Neural cell (in vitro differentiated cells): Measurements from ENCODE around the gene RALGPS2. TPM values are rescaled to one million over a fixed set of nuclear protein-coding genes. Genes with fewer than 3 reads are reported as not detected.

Source experiments
- H2AFZ ChIP-seq: fragments of 200-600, 300-800 bp; sonication (generic), shearing (Covaris generic); 2 replicates; pipeline ENCODE4 v1.6.0; 2014; ENCODE audit warnings: low read depth, mild to moderate bottlenecking, antibody characterized with exemption, low read length, moderate library complexity
- H3F3A ChIP-seq: fragments of 200-600 bp; shearing (Covaris generic); 2 replicates; pipeline ENCODE4 v1.6.1; 2016; ENCODE audit warnings: mild to moderate bottlenecking, moderate library complexity, mixed read lengths, antibody characterized with exemption, low read length; ENCODE audit not compliant: insufficient read depth, poor library complexity, severe bottlenecking
- H3K27ac ChIP-seq: fragments of 200-600, 300-800 bp; sonication (generic), shearing (Covaris generic); 2 replicates; pipeline ENCODE4 v1.5.1; 2014; ENCODE audit warnings: mild to moderate bottlenecking, low read length, moderate library complexity
- H3K27me3 ChIP-seq: fragments of 300-800, 200-600 bp; sonication (generic), shearing (Covaris generic); 2 replicates; pipeline ENCODE4 v1.6.0; 2014; ENCODE audit warnings: mild to moderate bottlenecking, low read depth, low read length, moderate library complexity; ENCODE audit not compliant: insufficient read depth
- H3K36me3 ChIP-seq: fragments of 300-800, 200-600 bp; sonication (generic), shearing (Covaris generic); 2 replicates; pipeline ENCODE4 v1.5.1; 2014; ENCODE audit warnings: mild to moderate bottlenecking, antibody characterized with exemption, low read length, moderate library complexity; ENCODE audit not compliant: insufficient read depth
- H3K4me2 ChIP-seq: fragments of 300-800, 200-600 bp; sonication (generic), shearing (Covaris generic); 2 replicates; pipeline ENCODE4 v1.6.0; 2014; ENCODE audit warnings: mild to moderate bottlenecking, low read length
- H3K4me3 ChIP-seq: fragments of 300-800, 200-600 bp; sonication (generic), shearing (Covaris generic); 2 replicates; pipeline ENCODE4 v1.5.1; 2014; ENCODE audit warnings: mild to moderate bottlenecking, low read length, moderate library complexity
- H3K79me2 ChIP-seq: fragments of 200-600 bp; shearing (Covaris generic); replicated peaks from 2 replicates; pipeline ENCODE4 v1.6.0; 2014; ENCODE audit warnings: mild to moderate bottlenecking, low read length, moderate library complexity; ENCODE audit not compliant: insufficient read depth
- H3K9ac ChIP-seq: fragments of 300-800, 200-600 bp; sonication (generic), shearing (Covaris generic); 2 replicates; pipeline ENCODE4 v1.6.1; 2016; ENCODE audit warnings: mild to moderate bottlenecking, low read length, mixed read lengths
- H3K9me2 ChIP-seq: fragments of 200-600 bp; shearing (Covaris generic); 2 replicates; pipeline ENCODE4 v1.6.1; 2016; ENCODE audit warnings: mild to moderate bottlenecking, low read length, mixed read lengths; ENCODE audit not compliant: insufficient read depth
- H3K9me3 ChIP-seq: fragments of 200-600, 300-800 bp; sonication (generic), shearing (Covaris generic); 2 replicates; pipeline ENCODE4 v1.6.1; 2016; ENCODE audit warnings: mild to moderate bottlenecking, mixed run types, low read length, moderate library complexity, mixed read lengths
- H4K20me1 ChIP-seq: fragments of 200-600 bp; shearing (Covaris generic); 2 replicates; pipeline ENCODE4 v1.6.1; 2016; ENCODE audit warnings: mild to moderate bottlenecking, mixed run types; ENCODE audit not compliant: insufficient read depth
- EP300 ChIP-seq: fragments of 450-650 bp; conservative IDR thresholded peaks from 2 replicates; pipeline ENCODE4 v1.6.1; 2014; ENCODE audit warnings: antibody characterized with exemption, mild to moderate bottlenecking, moderate library complexity; ENCODE audit not compliant: poor library complexity, severe bottlenecking
- EZH2 ChIP-seq: fragments of 200-600, 300-800 bp; shearing (Covaris generic), sonication (generic); IDR thresholded peaks from 2 replicates; pipeline ENCODE4 v1.6.1; 2014; ENCODE audit warnings: antibody characterized with exemption, low read length, borderline replicate concordance, mild to moderate bottlenecking; ENCODE audit not compliant: insufficient read depth, poor library complexity, severe bottlenecking
- MXI1 ChIP-seq: fragments of 450-650 bp; conservative IDR thresholded peaks from 2 replicates; pipeline ENCODE4 v1.6.1; 2014; ENCODE audit warnings: antibody characterized with exemption, mild to moderate bottlenecking; ENCODE audit not compliant: poor library complexity, severe bottlenecking
- POLR2AphosphoS5 ChIP-seq: IDR thresholded peaks from 2 replicates; pipeline ENCODE4 v1.6.1; 2012
- RAD21 ChIP-seq: fragments of 450-650 bp; conservative IDR thresholded peaks from 2 replicates; pipeline ENCODE4 v1.6.1; 2014; ENCODE audit warnings: antibody characterized with exemption, mild to moderate bottlenecking, moderate library complexity
- SMC3 ChIP-seq: fragments of 450-650 bp; conservative IDR thresholded peaks from 2 replicates; pipeline ENCODE4 v1.6.1; 2014; ENCODE audit warnings: antibody characterized with exemption, mild to moderate bottlenecking, moderate library complexity; ENCODE audit not compliant: poor library complexity
- TAF1 ChIP-seq: IDR thresholded peaks from 2 replicates; pipeline ENCODE4 v1.6.1; 2012; ENCODE audit warnings: low read depth
- polyA plus RNA-seq: library from polyadenylated mRNA; depleted of rRNA; stranded (reverse); fragments of >200 nt; gene quantifications from 2 replicates; pipeline ENCODE4 v1.2.3, GENCODE V29; 2014
- TF ChIP-seq, protein P1 (sequence below): IDR thresholded peaks from 2 replicates; pipeline ENCODE4 v1.6.1; 2012; ENCODE audit warnings: borderline replicate concordance
- TF ChIP-seq, protein P2 (sequence below): fragments of 450-650 bp; IDR thresholded peaks from 2 replicates; pipeline ENCODE4 v1.5.1; 2014; ENCODE audit warnings: antibody characterized with exemption, mild to moderate bottlenecking, moderate library complexity; ENCODE audit not compliant: poor library complexity, severe bottlenecking

The RALGPS2 gene
- polyA plus RNA-seq, 1 donor from 2014 or later: 26.6 TPM

DNA sequence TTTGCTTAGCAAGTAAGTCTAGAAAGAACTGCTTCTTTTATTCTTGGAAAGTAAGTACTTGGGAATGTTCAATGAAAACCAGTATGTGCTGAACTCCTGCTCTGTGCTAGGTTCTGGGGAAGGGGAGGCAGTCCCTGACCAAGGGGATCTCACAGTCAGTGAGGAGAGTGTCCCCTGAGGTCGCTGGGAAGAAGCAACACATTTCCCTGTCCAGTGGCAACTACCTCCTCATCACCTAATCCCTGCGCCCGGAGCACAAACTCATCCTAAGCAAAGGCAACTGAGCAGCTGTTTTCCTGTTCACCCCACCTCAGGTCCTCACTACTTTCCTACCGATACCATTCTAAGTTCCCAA is 207.5 kb downstream of the RALGPS2 start:
- Histone ChIP-seq H3K4me2 (no peak overlapping the region), H3K79me2 (no peaks in the 10 kb centered on the region), H3K27ac (no peak overlapping the region), H3K27me3 (no peaks in the 10 kb centered on the region), H3F3A (no peaks in the 10 kb centered on the region), H3K9ac (no peak overlapping the region), H3K9me2 (no peaks in the 10 kb centered on the region), H3K4me3 (no peak overlapping the region), H3K9me3 (no peaks in the 10 kb centered on the region), H3K36me3 (no peaks in the 10 kb centered on the region), H2AFZ (no peak overlapping the region), H4K20me1 (no peaks in the 10 kb centered on the region)
- TF ChIP-seq, protein P1, sequence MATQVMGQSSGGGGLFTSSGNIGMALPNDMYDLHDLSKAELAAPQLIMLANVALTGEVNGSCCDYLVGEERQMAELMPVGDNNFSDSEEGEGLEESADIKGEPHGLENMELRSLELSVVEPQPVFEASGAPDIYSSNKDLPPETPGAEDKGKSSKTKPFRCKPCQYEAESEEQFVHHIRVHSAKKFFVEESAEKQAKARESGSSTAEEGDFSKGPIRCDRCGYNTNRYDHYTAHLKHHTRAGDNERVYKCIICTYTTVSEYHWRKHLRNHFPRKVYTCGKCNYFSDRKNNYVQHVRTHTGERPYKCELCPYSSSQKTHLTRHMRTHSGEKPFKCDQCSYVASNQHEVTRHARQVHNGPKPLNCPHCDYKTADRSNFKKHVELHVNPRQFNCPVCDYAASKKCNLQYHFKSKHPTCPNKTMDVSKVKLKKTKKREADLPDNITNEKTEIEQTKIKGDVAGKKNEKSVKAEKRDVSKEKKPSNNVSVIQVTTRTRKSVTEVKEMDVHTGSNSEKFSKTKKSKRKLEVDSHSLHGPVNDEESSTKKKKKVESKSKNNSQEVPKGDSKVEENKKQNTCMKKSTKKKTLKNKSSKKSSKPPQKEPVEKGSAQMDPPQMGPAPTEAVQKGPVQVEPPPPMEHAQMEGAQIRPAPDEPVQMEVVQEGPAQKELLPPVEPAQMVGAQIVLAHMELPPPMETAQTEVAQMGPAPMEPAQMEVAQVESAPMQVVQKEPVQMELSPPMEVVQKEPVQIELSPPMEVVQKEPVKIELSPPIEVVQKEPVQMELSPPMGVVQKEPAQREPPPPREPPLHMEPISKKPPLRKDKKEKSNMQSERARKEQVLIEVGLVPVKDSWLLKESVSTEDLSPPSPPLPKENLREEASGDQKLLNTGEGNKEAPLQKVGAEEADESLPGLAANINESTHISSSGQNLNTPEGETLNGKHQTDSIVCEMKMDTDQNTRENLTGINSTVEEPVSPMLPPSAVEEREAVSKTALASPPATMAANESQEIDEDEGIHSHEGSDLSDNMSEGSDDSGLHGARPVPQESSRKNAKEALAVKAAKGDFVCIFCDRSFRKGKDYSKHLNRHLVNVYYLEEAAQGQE: no peak
- no peak for TF ChIP-seq SMC3
- no peak for TF ChIP-seq MXI1
- TF ChIP-seq POLR2AphosphoS5: no peak
- no peak for TF ChIP-seq EZH2
- TF ChIP-seq, protein P2, sequence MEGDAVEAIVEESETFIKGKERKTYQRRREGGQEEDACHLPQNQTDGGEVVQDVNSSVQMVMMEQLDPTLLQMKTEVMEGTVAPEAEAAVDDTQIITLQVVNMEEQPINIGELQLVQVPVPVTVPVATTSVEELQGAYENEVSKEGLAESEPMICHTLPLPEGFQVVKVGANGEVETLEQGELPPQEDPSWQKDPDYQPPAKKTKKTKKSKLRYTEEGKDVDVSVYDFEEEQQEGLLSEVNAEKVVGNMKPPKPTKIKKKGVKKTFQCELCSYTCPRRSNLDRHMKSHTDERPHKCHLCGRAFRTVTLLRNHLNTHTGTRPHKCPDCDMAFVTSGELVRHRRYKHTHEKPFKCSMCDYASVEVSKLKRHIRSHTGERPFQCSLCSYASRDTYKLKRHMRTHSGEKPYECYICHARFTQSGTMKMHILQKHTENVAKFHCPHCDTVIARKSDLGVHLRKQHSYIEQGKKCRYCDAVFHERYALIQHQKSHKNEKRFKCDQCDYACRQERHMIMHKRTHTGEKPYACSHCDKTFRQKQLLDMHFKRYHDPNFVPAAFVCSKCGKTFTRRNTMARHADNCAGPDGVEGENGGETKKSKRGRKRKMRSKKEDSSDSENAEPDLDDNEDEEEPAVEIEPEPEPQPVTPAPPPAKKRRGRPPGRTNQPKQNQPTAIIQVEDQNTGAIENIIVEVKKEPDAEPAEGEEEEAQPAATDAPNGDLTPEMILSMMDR: no peak
- TF ChIP-seq TAF1: no peak
- TF ChIP-seq EP300: no peak
- no peak for TF ChIP-seq RAD21

DNA sequence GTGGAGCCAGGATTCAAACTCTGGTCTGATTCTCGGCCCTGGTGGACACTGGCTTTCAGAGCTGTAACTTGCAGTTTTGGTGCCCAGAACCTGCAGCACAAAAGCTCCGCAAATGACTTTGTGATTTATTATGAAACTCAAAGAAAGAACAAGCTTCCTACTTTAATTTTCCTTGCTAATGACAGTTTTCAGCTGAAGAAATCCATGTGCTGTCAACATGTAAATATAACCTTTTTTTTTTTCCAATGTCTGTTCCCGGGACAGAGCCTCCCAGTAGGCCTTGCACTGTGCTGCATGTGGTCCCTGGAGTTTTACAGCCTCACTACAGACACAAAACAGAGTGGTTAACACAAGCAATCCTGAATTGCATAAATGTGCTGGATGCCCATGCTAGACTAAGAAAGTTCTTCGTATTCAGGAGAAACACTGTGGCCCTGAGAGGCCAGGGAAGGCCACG is 208.1 kb downstream of the RALGPS2 start:
- TF ChIP-seq, protein P1: no peak
- TF ChIP-seq POLR2AphosphoS5 (no peak), MXI1 (no peak), SMC3 (no peak), TAF1 (no peak), EZH2 (no peak), EP300 (no peak), RAD21 (no peak)
- TF ChIP-seq, protein P2: no peak
- Histone ChIP-seq H3K4me2 (no peak overlapping the region), H2AFZ (no peak overlapping the region), H3K36me3 (no peaks in the 10 kb centered on the region), H3K4me3 (no peak overlapping the region), H3K79me2 (no peaks in the 10 kb centered on the region), H4K20me1 (no peaks in the 10 kb centered on the region), H3K9ac (no peak overlapping the region), H3K27me3 (no peaks in the 10 kb centered on the region), H3K9me3 (no peaks in the 10 kb centered on the region), H3K27ac (no peak overlapping the region), H3F3A (no peaks in the 10 kb centered on the region), H3K9me2 (no peaks in the 10 kb centered on the region)
